Measurements from ENCODE around the gene CA6. TPM values are rescaled to one million over a fixed set of nuclear protein-coding genes. Genes with fewer than 3 reads are reported as not detected.

CA6 gene
- polyA plus RNA-seq, 1 donor (not counting 4 experiments of a cell fraction or from before 2014, with no cell fraction given), result not detected

GRCh38 chr1:8910331-8910730, 35.3 kb upstream of the CA6 start:
- H3K4me3 ChIP-seq (ENCODE audit: control insufficient read depth in 2 of 3, extremely low read depth in 1 of 3, insufficient read depth in 2 of 3, low read depth in 1 of 3, low read length in 3 of 3), result no peak overlapping the region
- dilution Hi-C loops (cut with MboI; ENCODE audit: extremely low pct_ligation_motif_present, low sequenced_read_pairs), result no loop called here

DNA sequence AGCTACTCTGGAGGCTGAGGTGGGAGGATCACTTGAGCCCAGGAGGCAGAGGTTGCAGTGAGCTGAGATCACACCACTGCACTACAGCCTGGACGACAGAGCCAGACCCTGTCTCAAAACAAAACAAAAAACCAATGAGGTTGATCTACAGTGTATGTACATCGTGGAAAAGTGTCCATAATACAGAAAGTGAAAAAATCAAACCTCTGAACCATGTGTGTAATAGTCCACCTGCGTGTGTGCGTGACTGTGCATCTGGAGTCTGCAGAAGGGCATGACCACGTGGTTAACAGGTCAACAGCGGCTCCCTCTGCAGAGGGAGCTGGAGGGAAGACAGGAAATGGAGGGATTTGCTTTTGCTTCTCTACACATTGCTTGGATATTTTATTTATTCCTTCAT, 34.8 kb upstream of the CA6 start:
- Histone ChIP-seq H3K4me2 (ENCODE audit: control insufficient read depth, extremely low read depth, insufficient read depth, low read depth, low read length) (peak overlapping the region; percentile 50), H4K20me1 (ENCODE audit: control insufficient read depth, extremely low read depth, insufficient read depth, low read length) (no peaks in the 10 kb centered on the region), H3K4me1 (ENCODE audit: control insufficient read depth, extremely low read depth, insufficient read depth, low read length) (peaks cover 12% of the 10 kb centered on the region), H3K4me3 (ENCODE audit: control insufficient read depth in 2 of 3, extremely low read depth in 1 of 3, insufficient read depth in 2 of 3, low read depth in 1 of 3, low read length in 3 of 3) (no peak overlapping the region), H3K27ac (ENCODE audit: control insufficient read depth, insufficient read depth, low read length) (no peak overlapping the region), H2AFZ (ENCODE audit: control insufficient read depth, low read length) (no peak overlapping the region), H3K9me1 (ENCODE audit: control insufficient read depth, extremely low read depth, insufficient read depth, low read length) (no peaks in the 10 kb centered on the region), H3K79me2 (ENCODE audit: control insufficient read depth, insufficient read depth, low read length) (no peaks in the 10 kb centered on the region), H3K9ac (ENCODE audit: control insufficient read depth, extremely low read depth, insufficient read depth, low read length) (no peak overlapping the region), H3K36me3 (ENCODE audit: control insufficient read depth in 2 of 2, extremely low read depth in 1 of 2, insufficient read depth in 2 of 2, low read length in 2 of 2) (no peaks in the 10 kb centered on the region), H3K9me3 (ENCODE audit: control insufficient read depth, low read depth, low read length) (no peaks in the 10 kb centered on the region), H3K27me3 (ENCODE audit: control insufficient read depth, extremely low read depth, insufficient read depth, low read length) (no peaks in the 10 kb centered on the region)
- dilution Hi-C loops (cut with MboI; ENCODE audit: extremely low pct_ligation_motif_present, low sequenced_read_pairs), result no loop called here
- DNase-seq (ENCODE audit: low read depth, low spot score) (no peak), FAIRE-seq (peak; percentile 13)
- no peak for TF ChIP-seq EZH2 (IDR thresholded peaks at IDR 0.05; ENCODE audit: low read length)
- TF ChIP-seq, protein P1, sequence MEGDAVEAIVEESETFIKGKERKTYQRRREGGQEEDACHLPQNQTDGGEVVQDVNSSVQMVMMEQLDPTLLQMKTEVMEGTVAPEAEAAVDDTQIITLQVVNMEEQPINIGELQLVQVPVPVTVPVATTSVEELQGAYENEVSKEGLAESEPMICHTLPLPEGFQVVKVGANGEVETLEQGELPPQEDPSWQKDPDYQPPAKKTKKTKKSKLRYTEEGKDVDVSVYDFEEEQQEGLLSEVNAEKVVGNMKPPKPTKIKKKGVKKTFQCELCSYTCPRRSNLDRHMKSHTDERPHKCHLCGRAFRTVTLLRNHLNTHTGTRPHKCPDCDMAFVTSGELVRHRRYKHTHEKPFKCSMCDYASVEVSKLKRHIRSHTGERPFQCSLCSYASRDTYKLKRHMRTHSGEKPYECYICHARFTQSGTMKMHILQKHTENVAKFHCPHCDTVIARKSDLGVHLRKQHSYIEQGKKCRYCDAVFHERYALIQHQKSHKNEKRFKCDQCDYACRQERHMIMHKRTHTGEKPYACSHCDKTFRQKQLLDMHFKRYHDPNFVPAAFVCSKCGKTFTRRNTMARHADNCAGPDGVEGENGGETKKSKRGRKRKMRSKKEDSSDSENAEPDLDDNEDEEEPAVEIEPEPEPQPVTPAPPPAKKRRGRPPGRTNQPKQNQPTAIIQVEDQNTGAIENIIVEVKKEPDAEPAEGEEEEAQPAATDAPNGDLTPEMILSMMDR (optimal IDR thresholded peaks at IDR 0.05 in 1 of 3, IDR thresholded peaks at IDR 0.05 in 1 of 3, conservative IDR thresholded peaks at IDR 0.05 in 1 of 3; ENCODE audit: extremely low read depth in 1 of 3, insufficient read depth in 2 of 3, low read length in 3 of 3), result no peak

More at GRCh38 chr1:8910331-8910730, 35.3 kb upstream of the CA6 start:
- no peaks in the 10 kb centered on the region for H3K27me3 ChIP-seq (ENCODE audit: control insufficient read depth, extremely low read depth, insufficient read depth, low read length)
- FAIRE-seq (no peak), DNase-seq (ENCODE audit: low read depth, low spot score) (no peak)
- H3K36me3 ChIP-seq (ENCODE audit: control insufficient read depth in 2 of 2, extremely low read depth in 1 of 2, insufficient read depth in 2 of 2, low read length in 2 of 2), result no peaks in the 10 kb centered on the region
- H2AFZ ChIP-seq (ENCODE audit: control insufficient read depth, low read length), result no peak overlapping the region
- TF ChIP-seq, protein P1 (optimal IDR thresholded peaks at IDR 0.05 in 1 of 3, IDR thresholded peaks at IDR 0.05 in 1 of 3, conservative IDR thresholded peaks at IDR 0.05 in 1 of 3; ENCODE audit: extremely low read depth in 1 of 3, insufficient read depth in 2 of 3, low read length in 3 of 3), result no peak
- TF ChIP-seq EZH2 (IDR thresholded peaks at IDR 0.05; ENCODE audit: low read length), result no peak
- H4K20me1 ChIP-seq (ENCODE audit: control insufficient read depth, extremely low read depth, insufficient read depth, low read length), result no peaks in the 10 kb centered on the region
- peaks cover 17% of the 10 kb centered on the region for H3K4me1 ChIP-seq (ENCODE audit: control insufficient read depth, extremely low read depth, insufficient read depth, low read length)
- no peaks in the 10 kb centered on the region for H3K9me1 ChIP-seq (ENCODE audit: control insufficient read depth, extremely low read depth, insufficient read depth, low read length)
- no peak overlapping the region for H3K4me2 ChIP-seq (ENCODE audit: control insufficient read depth, extremely low read depth, insufficient read depth, low read depth, low read length)
- H3K9ac ChIP-seq (ENCODE audit: control insufficient read depth, extremely low read depth, insufficient read depth, low read length), result no peak overlapping the region
- H3K27ac ChIP-seq (ENCODE audit: control insufficient read depth, insufficient read depth, low read length), result no peak overlapping the region
- no peaks in the 10 kb centered on the region for H3K79me2 ChIP-seq (ENCODE audit: control insufficient read depth, insufficient read depth, low read length)
- H3K9me3 ChIP-seq (ENCODE audit: control insufficient read depth, low read depth, low read length), result no peaks in the 10 kb centered on the region

Measured in keratinocyte (primary cell).